Measurements from ENCODE around the gene YBX1. TPM values are rescaled to one million over a fixed set of nuclear protein-coding genes. Genes with fewer than 3 reads are reported as not detected.
A peak's percentile ranks its signal among the peaks of the same experiment; 100 is the strongest.
"Not testable (repeated sequence)": the region's sequence is repeated elsewhere in the genome, so short reads cannot be mapped to it uniquely, and the experiment has no call there.

YBX1 gene
- total RNA-seq, result 408 TPM

- DNase-seq (ENCODE audit: low spot score), result peak; percentile 98
These were observed at the start of gene YBX1 for GRCh38 chr1:42681741-42682483. TSS of gene YBX1 (plus strand) at chr1:42682418. CDS start at chr1:42682566, 148 bp downstream.

- DNase-seq (ENCODE audit: low spot score), result no peak
These were observed 43.1 kb upstream of the YBX1 start for GRCh38 chr1:42639116-42639515.

GRCh38 chr1:42646056-42646455 lies 36.2 kb upstream of the YBX1 start:
- no peak for DNase-seq (ENCODE audit: low spot score)

GRCh38 chr1:42657201-42657600 lies 25.0 kb upstream of the YBX1 start:
- DNase-seq (ENCODE audit: low spot score), result no peak

GRCh38 chr1:42657981-42658876 lies 24.0 kb upstream of the YBX1 start, which contains the start of gene PPIH:
TSS of gene PPIH (plus strand) at chr1:42658423. CDS start at chr1:42658447, 24 bp downstream.
- peak; percentile 95 for DNase-seq (ENCODE audit: low spot score)

- DNase-seq (ENCODE audit: low spot score), result no peak
These were observed 23.3 kb upstream of the YBX1 start for GRCh38 chr1:42658877-42659337.

GRCh38 chr1:42660907-42661500 lies 21.2 kb upstream of the YBX1 start:
- no peak for DNase-seq (ENCODE audit: low spot score)

GRCh38 chr1:42669936-42670335 lies 12.3 kb upstream of the YBX1 start:
- DNase-seq (ENCODE audit: low spot score), result no peak

- DNase-seq (ENCODE audit: low spot score), result no peak
These were observed 11.8 kb upstream of the YBX1 start for GRCh38 chr1:42670425-42670824.

GRCh38 chr1:42674214-42674613 lies 8.0 kb upstream of the YBX1 start:
- DNase-seq (ENCODE audit: low spot score), result no peak

- DNase-seq (ENCODE audit: low spot score), result no peak
These were observed 7.5 kb upstream of the YBX1 start for GRCh38 chr1:42674682-42675081.

- DNase-seq (ENCODE audit: low spot score), result no peak
These were observed 6.8 kb upstream of the YBX1 start for GRCh38 chr1:42675467-42675866.

- no peak for DNase-seq (ENCODE audit: low spot score)
These were observed 5.6 kb upstream of the YBX1 start for GRCh38 chr1:42676534-42677087.

GRCh38 chr1:42679364-42679983 lies 2.7 kb upstream of the YBX1 start:
- DNase-seq (ENCODE audit: low spot score), result no peak

GRCh38 chr1:42680055-42680454 lies 2.2 kb upstream of the YBX1 start:
- DNase-seq (ENCODE audit: low spot score), result no peak

- no peak for DNase-seq (ENCODE audit: low spot score)
These were observed 1.1 kb upstream of the YBX1 start for GRCh38 chr1:42680921-42681683.

GRCh38 chr1:42682484-42682738 lies 193 bp downstream of the YBX1 start:
- DNase-seq (ENCODE audit: low spot score), result not testable (repeated sequence)

- peak; percentile 72 for DNase-seq (ENCODE audit: low spot score)
These were observed 717 bp downstream of the YBX1 start for GRCh38 chr1:42682739-42683531.

- DNase-seq (ENCODE audit: low spot score), result no peak
These were observed 1.9 kb downstream of the YBX1 start for GRCh38 chr1:42684139-42684538.

- no peak for DNase-seq (ENCODE audit: low spot score)
These were observed 4.2 kb downstream of the YBX1 start for GRCh38 chr1:42686418-42686817.

Data from mucosa of gallbladder (tissue), 1 donor.